SIG-M5 (cell line): Measurements from ENCODE around the gene PGAP3.

Source experiments
- DNase-seq: peaks from one replicate; lab custom pipeline; 2025; lab: John Stamatoyannopoulos, UW

The PGAP3 gene

DNA sequence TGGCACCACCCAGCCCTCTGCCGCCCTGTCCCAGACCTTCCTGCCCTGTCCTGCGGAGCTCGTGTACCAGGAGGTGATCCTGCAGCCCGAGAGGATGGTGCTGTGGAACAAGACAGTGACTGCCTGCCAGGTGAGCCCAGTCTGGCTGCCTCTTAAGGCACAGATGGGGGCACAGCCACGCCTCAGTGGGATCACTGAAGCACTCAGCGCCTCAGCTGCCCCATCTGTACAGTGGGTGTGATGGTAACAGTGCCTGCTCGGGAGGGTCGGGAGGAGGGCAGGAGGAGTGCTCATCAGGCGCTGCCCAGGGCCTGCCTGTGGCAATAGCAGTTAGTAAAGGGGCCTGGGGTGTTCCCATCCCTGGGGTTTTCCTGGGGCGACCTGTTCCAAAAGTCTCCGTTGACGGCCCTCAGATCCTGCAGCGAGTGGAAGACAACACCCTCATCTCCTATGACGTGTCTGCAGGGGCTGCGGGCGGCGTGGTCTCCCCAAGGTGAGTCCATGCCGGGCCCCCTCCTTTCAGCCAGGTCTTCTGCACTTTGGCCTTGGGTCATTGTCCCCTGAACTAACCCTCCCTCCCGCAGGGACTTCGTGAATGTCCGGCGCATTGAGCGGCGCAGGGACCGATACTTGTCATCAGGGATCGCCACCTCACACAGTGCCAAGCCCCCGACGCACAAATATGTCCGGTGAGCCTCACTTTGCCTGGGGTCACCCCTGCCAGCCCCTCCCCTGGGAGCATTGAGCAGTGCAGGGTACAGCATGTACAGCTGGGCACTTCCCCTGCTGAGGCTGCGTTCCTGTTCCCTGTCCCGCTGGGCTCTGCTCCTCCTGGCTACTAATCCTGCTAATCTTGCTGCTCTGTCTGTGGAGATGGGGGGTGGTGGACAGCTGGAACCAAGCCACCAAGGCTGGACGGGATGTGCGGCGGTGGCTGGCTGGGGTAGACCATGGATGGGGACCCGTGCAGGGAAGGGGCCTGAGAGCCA is 27.2 kb downstream of the PGAP3 start:
- no peak for DNase-seq

DNA sequence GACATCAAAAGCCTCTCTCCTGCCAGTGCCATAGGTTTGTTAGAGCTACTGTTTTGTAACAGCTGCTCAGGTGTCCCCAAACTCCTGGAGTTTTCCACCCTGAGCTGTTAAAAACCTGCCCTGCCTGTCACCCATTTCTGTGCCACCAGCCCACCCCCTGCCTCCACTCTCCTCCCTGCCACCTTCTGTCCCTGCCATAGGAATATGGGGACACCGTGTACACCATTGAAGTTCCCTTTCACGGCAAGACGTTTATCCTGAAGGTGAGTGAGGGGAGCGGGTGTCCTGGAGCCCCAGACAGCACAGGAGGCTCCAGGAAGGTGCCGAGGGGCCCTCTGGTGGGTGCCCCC is 27.9 kb downstream of the PGAP3 start:
- DNase-seq = no peak

DNA sequence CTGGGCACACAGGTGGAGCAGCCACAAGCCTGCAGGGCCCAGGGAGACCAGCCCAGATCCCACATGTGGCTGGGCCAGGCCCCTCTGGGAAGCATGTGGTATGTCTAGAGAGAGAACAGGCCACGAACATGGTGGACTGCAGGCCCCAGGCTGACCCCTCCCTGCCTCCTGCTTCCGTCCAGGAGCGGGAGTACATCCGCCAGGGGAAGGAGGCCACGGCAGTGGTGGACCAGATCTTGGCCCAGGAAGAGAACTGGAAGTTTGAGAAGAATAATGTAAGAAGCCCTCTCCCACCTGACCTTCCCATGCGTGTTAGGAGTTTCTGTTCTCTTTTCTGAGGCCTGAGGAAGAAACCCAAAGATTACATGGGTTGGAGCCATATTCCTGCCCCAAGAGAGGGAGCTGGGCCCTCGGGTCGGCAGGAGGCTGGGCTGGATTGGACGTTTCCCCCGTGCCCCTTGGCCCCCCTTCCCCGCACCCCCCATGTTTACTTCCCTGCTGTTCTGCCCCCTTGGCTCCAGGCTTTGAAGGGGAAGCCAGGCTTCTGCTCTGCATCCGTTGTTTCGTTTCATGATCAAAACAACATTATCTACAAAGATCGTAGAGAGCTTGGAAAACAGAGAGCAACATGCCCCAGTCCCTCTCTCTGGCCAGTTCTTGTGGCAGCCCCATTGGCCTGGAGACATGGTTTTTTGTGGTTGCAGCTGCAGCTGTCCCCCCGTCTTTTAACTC is 28.4 kb downstream of the PGAP3 start:
- no peak for DNase-seq

DNA sequence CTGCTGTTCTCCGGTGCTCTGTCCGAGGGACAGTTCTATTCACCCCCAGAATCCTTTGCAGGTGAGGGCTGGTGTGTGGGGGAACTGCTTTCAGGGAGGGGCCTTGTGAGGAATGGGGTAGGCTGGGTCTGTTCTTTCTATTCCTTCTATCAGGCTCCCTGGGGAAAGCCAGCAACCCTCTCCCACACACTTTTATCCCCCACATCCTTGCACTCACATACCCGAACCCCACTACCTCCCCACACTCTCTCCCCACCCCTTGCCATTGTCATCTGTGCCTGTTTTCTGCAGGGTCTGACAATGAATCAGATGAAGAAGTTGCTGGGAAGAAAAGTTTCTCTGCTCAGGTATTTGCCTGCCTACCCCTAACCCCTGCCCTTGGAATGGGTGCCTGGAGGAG is 29.1 kb downstream of the PGAP3 start:
- DNase-seq = no peak

DNA sequence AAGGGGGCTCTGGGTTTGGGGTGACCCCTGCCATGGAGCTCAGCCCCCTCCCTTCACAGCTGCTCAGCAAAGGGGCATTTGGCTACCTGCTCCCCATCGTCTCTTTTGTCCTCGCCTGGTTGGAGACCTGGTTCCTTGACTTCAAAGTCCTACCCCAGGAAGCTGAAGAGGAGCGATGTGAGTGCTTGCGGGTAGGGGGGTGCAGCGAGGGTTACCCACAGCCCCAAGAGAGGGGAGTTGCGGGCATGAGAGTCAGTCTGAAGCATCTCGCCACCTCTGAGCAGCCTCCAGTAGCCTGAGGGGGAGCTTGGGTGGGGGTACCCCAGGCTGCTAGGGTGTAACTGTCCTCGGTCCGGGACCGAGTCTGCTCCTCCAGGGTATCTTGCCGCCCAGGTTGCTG is 29.5 kb downstream of the PGAP3 start:
- no peak for DNase-seq

DNA sequence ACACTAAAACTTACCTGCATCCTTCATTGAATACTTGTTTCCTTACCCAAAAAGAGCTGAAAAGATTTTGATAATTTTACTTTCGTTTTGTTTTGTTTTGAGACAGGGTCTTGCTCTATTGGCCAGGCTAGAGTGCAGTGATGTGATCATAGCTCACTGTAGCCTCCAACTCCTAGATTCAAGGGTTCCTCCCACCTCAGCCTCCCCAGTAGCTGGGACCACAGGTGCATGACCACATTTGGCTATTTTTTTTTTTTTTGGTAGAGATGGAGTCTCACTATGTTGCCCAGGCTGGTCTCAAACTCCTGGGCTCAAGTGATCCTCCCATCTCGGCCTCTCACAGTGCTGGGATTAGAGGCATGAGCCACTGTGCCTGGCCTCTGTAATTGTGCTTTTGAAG is 32.8 kb downstream of the PGAP3 start:
- no peak for DNase-seq

DNA sequence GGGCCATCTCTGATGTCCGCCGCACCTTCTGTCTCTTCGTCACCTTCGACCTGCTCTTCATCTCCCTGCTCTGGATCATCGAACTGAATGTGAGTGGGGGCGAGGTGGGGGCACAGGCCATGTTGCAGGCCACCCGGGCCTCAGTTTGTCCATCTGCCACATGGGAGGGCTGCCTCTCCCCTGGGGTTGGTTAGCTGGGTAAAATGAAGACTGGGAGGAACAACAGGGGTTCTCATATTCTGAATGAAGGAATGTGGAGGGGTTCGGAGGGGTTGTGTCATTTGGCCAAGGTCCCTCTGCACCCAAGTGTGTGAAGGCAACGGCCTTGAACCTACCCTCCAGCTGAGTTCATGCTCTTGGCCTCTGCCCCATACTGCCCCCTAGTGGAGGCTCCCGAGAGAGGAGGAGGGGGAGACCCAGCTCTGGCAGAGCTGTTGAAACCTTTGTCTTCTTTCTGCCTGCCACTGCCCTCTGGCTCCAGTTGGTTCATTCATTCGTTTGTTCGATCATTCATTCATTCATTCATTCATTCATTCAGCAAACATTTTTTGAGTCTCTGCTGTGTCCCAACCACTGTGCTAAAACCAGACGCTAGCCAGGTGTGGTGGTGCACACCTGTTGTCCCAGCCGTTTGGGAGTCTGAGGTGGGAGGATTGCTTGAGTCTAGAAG is 34.1 kb downstream of the PGAP3 start:
- no peak for DNase-seq

DNA sequence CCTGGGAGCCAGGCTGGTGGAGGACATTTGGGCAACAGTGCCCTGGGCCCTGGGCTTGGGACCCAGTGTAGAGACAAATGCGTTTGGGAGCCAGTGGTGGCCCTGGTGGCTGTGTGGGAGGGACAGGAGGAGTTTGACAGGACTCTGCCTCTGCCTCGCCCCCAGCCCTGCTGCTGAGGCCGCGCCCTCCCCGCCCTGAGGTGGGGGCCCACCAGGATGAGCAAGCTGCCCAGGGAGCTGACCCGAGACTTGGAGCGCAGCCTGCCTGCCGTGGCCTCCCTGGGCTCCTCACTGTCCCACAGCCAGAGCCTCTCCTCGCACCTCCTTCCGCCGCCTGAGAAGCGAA is 34.6 kb downstream of the PGAP3 start:
- DNase-seq = no peak

DNA sequence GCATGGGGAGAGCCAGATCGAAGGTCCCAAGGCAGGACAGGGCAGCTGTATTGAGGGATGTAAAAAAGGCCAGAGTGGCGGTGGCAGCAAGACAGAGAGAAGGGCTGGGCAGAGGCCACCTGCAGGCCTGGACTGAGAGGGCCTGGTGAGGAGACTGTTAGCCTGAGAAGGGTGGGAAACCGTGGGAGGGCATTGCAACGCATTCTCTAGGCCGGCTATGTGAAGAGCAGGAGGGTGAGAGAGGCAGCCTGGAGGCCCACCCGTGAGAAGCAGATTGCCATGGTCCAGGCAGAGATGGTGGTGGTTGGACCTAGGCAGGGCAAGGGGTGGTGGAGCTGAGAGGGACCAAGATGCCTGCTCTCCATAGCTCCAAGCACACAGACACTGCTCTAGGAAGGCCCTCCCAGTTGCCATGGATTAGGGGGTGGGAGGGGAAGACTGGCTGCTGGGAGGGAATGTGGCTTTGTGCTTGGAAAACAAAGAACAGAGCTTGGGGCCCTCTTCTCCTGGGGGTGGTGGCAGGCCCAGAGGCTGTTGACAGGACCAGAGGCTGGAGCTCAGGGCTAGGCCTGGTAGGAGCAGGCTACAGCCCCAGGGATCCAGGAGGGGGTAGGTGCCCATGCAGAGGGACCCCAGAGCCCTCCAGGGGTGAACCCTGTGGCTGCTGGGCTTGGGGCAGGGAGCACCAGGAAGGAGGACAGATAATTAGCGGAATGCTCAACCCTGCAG is 35.1 kb downstream of the PGAP3 start:
- no peak for DNase-seq

DNA sequence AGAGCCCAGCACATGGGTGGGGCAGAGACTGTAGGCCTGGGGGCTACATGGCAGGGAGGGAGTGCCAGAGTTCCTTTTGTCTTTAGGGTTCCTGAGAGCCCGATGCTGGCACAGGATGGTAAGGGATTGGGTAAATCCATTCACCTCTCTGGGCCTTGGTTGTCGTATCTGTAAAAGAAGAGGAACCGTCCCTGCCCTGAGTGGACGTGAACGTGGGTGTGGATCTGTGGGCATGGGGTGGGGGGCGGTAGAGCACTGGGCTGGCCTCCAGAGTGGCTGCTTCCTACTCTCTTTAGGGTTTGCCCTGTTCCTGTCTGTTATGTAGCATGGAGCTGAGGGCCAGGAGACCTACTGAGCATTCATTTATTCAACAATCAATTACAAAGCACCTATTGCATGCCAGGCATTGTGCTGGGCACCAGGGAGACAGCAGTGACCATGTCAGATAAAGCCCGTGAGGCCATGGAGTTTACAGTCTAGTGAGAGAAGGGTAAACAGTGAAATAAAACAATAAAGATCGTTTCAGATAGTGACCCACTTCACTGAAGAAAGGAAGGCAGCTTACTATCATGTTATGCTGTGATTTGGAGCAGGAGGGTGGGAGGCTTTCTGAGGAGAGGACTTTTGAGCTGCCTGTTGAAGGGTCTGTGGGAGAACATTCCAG is 35.8 kb downstream of the PGAP3 start:
- no peak for DNase-seq

DNA sequence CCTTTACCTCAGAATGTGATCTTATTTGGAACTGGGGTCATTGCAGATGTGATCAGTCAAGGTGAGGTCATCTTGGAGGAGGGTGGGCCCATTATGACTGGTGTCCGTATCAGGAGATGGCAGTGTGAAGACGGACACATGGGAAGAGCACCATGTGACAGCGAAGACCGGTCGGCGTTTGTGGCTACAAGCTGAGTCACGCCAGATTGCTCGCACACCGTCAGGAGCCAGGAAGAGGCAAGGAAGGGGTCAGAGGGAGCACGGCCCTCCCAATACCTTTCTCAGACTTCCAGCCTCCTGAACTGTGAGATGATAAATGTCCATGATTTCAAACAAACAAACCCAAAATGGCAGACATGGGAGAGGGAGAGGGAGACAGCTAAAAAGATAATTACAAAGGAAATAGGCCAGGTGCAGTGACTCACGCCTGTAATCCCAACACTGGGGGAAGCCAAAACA is 37.7 kb downstream of the PGAP3 start:
- no peak for DNase-seq

DNA sequence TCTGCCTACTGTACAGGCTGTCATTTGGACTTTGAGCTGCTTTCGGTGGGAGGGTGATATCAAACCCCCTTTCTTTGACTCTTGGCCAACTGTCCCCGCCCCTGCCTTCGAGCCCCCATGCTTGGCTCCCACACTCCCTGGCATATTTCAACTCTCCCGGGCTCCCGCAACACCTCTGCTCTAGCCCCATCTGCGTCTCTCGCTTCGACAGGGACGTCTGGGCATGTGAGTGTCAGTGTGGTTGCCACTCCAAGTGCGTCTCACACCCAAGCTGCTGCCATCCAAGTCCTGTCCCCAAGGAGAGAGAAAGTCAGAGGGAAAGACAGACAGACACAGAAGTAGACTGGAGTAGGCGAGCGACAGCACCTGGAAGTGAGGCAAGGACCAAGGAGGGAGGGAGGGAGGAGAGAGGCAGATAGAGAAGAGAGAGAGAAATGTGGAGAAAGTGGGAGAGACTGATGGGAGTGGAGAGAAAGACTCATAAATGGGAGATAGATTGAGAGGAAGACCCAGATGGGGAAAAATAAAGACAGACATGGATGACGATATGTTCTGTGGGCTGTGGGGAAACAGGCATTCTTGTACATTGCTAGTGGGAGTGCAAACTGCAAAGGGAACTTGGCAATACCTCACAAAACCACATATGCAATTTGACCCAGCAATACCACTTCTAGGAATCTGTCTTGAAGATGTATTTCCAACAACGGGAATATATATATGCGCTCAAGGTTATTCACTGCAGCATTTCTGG is 39.1 kb downstream of the PGAP3 start:
- no peak for DNase-seq

DNA sequence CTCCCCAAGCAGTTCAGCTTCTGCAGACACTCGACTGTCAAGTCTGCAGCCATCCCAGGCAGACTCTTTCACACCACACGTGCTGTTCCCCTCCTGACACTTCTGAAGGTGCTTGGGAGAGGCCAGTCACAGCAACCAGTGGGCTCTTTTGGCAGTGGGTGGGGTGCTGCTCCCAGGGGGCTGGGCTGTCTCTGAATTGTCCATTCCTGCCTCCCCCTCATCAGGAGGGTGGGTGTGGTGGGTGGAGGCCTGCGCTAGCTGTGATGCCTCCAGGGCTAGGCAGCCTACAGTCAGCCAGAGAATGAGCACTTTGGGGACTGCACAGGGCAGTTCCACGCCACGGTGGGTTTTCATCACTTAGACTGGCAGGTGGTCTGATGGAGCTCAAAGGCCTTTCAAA is 40.6 kb downstream of the PGAP3 start:
- DNase-seq = no peak

DNA sequence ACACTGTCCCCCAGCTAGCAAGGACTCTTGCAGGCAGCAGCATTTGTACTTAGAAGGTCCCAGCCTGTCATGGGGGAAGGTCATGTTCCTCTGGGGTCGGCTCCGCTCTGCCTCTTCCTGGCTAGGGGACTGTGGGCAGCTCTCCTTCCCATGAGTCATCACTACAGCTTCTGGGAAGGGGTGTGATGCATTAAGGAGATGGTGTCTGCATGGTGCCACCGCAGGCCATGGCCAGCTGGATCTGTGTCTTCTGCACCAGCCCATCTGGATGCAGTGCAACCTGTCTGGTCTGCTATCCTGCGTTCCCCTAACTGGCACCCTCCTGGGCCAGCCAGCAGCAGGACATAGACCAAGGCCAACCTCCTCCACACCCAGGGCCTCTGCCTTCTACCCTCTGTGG is 44.6 kb downstream of the PGAP3 start:
- no peak for DNase-seq

DNA sequence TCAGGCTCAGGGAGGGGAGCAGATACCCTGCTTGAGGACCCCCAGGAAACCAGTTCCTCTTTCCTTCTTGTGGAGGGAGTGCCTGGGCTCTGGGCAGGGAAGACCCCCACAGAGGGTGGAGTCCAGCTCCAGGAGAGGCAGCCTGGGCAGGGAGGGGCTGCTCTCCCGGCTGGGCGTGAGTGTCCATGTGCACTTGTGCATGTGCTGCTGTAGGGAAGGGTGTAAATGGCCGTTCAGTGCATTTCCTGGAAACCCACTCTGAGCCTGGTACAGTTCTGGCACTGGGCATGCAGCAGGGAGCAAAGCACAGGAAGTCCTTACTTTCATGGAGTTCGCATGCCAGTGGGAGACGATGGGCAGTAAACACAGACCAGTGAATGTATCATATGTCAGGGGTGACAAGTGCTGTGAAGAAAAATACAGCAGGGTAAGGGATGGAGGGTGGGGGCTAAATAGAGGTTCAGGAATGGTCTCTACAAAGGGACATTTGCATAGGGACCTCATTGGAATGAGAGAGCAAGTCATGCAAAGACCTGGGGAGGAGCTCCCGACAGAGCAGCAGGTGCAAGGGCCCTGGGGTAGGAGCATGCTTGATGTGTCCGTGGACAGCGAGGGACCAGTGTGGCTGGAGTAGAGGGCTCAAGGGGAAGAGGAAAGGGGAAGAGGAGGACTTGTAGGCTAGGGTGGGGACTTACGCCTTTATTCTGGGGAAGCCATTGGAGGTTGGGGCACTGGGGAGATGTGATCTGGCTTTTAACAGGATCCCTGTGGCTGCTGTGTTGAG is 45.4 kb downstream of the PGAP3 start:
- DNase-seq = no peak

DNA sequence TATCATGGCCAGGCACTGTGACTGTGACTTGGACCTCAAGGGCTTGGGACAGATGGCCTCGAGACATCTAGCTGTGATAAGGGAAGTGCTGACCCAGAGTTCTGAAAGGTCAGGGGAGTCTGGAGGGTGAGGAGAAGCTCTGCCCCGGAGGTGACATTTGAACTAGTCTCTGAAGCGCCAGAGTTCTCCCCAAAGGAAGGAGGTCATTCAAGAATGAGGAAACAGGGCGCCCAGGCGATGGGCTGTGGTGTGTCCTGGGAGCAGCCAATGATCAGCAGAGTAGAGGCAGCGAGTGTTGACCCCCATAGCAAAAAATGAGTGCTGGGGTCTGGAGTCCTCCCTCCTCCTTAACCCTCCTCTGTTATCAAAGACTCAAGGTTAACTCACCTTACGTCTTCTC is 46.0 kb downstream of the PGAP3 start:
- DNase-seq = no peak

DNA sequence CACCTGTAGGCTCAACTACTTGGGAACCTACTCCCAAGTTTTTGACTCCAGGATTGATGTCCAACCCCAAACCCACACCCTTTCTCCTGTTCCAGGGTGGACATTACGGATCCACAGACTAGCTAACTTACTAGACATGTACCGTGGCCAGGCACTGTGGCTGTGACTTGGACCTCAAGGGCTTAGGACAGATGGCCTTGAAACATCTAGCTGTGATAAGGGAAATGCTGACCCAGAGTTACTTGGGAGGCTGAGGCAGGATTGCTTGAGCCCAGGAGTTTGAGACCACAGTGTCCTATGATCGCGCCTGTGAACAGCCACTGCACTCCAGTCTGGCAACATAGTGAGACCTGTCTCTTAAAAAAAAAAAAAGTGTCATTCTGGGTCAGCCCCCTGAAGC is 46.8 kb downstream of the PGAP3 start:
- no peak for DNase-seq

DNA sequence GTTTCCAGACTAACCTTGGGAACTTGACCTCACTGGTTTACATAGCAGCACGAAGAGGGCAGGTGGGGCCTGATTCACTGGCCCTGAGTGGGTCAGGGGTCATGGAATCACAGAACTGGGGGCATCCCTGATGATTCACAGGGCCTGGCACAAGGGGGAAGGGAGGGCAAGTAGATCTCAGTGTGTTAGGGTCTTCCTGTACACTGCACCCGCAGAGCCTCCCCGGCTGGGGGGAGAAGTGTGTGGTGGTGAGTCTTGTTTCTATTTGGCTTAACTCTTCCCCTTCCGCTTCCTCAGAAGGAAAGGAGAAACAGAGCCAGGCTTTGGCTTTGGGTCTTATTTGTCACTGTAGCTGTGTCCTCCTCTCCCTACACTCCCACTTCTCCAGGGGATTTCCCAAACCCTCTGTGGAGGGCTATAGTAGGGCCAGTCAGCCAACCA is 47.2 kb downstream of the PGAP3 start:
- DNase-seq = no peak

DNA sequence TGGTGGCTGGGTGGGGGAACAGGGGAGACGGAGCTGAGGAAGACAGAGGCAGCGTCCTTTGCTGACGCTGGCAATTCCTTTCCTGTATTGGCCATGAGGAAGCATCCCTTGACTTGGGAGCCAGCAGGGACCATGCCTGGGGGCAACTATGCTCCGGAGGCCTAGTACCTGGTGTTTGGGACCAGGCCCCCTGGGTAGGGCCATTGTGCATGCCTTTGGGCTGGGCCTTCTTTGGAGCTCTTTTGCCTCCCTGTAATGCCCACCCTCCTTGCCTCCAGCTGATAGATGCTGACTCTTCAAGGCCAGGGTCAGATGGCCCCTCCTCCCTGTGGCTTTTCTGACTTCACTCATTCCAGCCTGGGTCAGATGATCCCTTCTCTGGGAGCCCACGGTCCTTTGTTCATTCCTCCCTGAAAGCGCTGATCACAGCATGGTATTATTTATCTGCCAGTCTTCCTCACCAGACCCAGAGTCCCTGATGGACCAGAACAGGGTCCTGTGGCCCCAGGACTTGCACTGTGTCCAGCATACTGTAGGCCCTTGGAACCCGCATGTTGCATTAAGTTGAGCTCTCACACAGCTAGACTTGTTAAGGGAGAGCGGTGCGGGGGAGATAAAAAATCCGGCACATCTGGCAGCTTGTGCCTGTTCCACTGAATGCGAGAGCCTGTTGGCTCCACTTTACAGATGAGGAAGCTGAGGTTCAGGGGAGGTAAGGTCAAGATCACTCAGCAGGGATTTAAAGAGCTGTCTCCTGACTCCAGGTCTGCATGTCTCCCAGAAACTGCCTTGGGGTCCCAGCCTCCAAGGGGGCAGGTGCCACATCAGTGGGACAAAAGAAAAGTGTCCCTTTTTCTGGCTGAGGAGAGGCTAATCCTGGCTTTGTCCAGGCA is 48.0 kb downstream of the PGAP3 start:
- DNase-seq = no peak
